Measurements from ENCODE around the gene DIDO1.
"Not testable (repeated sequence)": the region's sequence is repeated elsewhere in the genome, so short reads cannot be mapped to it uniquely, and the experiment has no call there.

Gene DIDO1

DNA sequence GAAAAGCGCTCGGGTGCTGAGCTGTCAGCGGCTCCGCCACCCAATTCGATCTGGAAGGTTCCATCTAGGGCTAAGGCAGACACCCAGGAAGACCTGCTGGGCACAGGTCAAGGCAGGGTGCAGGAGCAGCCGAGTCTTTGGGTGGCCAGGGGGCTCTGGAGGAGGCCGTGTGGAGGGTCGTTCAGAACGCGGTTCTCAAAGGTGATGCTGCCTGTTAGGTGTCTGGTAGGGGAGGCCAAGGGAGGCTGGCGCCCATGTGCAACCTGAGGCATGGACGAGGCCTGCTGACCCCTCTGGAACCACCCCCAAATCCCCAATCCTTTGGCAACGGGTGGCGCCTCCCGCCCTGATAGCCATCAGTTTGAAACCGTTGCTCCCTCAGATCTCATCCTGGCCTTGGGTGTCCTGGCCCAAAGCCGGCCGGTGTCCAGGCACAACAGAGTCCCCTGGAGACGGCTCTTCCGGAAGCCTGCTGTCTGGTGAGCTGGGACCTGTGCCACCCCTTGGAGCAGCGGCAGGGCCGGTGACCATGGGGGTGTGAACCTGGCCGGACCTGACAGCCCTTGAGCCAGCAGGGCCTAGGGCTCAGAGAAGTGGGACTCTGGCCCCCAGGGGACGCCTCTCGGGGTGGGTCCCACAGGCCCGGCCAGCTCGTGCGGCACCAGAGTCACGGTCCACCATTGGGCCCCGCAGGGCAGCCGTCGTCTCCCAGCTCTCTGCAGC is 36.7 kb upstream of the DIDO1 start:
- Histone ChIP-seq H3K36me3 (peaks cover 78% of the 10 kb centered on the region), H3K4me3 (no peak overlapping the region), H3K27ac (0 out of 2 replicates have a peak overlapping the region, but pooled peaks have one; percentile 62)

DNA sequence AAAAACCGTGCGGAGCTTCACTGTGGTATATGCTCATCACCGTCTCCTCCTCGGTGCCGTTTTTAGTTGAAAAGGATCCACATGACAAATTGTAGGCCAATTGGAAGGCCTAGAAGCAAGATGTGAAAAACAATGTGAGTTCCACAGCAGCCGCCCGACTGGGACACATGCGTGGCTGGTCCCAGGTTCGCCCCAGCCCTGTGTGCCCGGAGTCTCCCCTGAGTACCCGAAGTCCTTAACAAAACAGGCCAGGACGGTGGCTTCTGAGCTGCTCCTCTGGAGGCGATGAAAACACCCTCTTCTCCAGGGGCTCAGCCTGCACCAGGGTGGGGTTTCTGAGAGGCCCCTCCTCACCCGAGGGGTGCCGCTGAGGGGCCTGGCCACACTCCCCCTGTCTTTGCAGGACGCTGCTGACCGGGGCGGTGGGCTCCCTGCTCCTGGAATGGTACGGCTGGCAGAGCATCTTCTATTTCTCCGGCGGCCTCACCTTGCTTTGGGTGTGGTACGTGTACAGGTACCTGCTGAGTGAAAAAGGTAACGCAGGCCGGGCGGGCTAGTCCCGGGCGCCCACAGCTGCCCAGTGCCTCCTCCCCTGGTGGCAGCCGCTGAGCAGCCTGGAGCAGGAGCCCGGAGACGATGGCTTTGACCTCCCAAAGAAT is 36.0 kb upstream of the DIDO1 start:
- Histone ChIP-seq H3K4me2 (no peak overlapping the region), H3K9me3 (no peaks in the 10 kb centered on the region), H3K9ac (no peak overlapping the region), H3K36me3 (peaks cover 79% of the 10 kb centered on the region), H3K4me3 (no peak overlapping the region), H4K20me1 (peaks cover 92% of the 10 kb centered on the region), H3K27me3 (no peaks in the 10 kb centered on the region), H3K27ac (peak overlapping the region; percentile 6; the same call in 1 of the 2 replicates), H3K4me1 (peaks cover 66% of the 10 kb centered on the region)
- TF ChIP-seq Cebpa-rat (IDR thresholded peaks at IDR 0.05), result no peak

More for the DNA sequence above, 36.7 kb upstream of the DIDO1 start:
- no peaks in the 10 kb centered on the region for H3K27me3 ChIP-seq
- TF ChIP-seq Cebpa-rat (IDR thresholded peaks at IDR 0.05), result no peak
- H3K9me3 ChIP-seq, result no peaks in the 10 kb centered on the region
- no peak overlapping the region for H3K9ac ChIP-seq
- no peak overlapping the region for H3K4me2 ChIP-seq
- H4K20me1 ChIP-seq, result peaks cover 89% of the 10 kb centered on the region
- peaks cover 59% of the 10 kb centered on the region for H3K4me1 ChIP-seq

DNA sequence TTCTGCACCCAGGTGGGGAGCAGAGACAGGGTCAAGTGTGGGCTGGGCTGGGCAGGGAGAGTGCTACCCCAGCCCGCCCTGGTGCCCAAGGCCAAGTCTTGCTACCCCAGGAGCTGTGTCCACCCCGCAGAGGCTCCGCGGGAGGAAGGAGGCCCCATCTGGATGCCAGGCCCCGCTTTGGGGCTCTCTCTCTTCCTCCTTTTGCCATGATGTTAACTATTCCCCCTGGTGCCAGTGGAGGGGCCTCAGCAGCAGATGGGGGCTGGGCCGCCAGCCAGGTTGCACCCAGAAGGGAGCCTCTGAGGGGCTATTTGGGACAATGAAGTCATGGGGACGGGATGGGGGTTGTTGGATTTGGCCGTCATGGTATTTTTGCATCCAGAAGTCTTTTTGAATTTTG is 35.5 kb upstream of the DIDO1 start:
- Histone ChIP-seq H3K9ac (peak overlapping the region; percentile 34; the same call in 1 of the 2 replicates), H4K20me1 (peaks cover 94% of the 10 kb centered on the region), H3K27me3 (no peaks in the 10 kb centered on the region), H3K27ac (peak overlapping the region; percentile 58), H3K9me3 (no peaks in the 10 kb centered on the region), H3K4me2 (no peak overlapping the region; the same call in 1 of the 2 replicates), H3K4me1 (peaks cover 71% of the 10 kb centered on the region), H3K4me3 (no peak overlapping the region), H3K36me3 (peaks cover 79% of the 10 kb centered on the region)
- TF ChIP-seq Cebpa-rat (IDR thresholded peaks at IDR 0.05), result no peak

DNA sequence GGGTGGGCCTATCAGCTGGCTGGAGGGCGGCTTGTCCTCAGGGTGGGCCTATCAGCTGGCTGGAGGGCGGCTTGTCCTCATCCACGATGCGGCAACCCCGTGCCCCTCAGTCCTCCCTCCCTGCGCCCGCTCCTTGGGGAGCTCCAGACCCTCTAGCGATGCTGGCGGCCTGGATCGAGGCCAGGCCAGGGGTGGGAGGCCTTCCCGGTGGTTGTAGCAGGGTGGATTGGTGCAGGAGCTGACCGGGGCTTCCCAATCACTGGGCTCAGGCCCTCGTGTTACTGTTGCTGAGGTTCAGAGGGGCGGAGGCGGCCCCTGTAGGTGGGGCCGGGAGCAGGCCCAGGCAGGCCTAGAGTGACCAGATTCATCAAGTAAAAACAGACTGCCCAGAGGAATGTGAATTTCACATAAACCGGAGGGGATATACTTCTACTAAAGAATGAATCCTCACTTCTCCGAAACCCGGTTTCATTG is 35.0 kb upstream of the DIDO1 start:
- peaks cover 76% of the 10 kb centered on the region for H3K4me1 ChIP-seq
- no peak for TF ChIP-seq Cebpa-rat (IDR thresholded peaks at IDR 0.05)
- no peak overlapping the region; the same call in 1 of the 2 replicates for H3K4me2 ChIP-seq
- peaks cover 79% of the 10 kb centered on the region for H3K36me3 ChIP-seq
- peak overlapping the region; percentile 34; the same call in 1 of the 2 replicates for H3K9ac ChIP-seq
- peaks cover 94% of the 10 kb centered on the region for H4K20me1 ChIP-seq
- no peaks in the 10 kb centered on the region for H3K27me3 ChIP-seq
- H3K4me3 ChIP-seq, result no peak overlapping the region
- no peaks in the 10 kb centered on the region for H3K9me3 ChIP-seq
- H3K27ac ChIP-seq, result peak overlapping the region; percentile 58

DNA sequence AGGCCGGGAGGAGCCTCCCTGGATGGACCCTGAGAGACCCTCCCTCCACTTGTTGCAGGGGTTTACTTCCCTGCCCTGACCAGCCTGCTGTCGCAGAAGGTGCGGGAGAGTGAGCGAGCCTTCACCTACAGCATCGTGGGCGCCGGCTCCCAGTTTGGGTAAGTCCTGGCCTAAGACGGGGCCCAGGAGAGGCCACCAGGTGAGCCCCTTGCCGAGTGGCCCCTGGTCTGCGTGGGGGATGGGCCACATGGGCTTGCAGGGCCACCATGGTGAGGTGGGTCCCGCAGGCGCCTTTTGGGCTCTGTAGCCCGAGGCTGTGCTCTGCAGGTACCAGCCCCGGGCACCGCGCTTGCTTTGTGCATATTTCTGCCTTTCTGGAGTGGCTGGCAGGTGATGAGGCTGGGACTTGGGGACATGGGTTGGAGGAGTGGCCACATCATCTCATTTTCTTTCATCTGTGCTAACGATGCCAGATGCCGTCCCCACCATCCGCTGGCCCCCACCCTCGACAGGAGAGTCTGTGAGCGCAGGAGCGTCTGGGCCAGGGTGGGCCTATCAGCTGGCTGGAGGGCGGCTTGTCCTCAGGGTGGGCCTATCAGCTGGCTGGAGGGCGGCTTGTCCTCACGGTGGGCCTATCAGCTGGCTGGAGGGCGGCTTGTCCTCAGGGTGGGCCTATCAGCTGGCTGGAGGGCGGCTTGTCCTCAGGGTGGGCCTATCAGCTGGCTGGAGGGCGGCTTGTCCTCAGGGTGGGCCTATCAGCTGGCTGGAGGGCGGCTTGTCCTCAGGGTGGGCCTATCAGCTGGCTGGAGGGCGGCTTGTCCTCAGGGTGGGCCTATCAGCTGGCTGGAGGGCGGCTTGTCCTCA is 34.4 kb upstream of the DIDO1 start:
- H3K4me2 ChIP-seq, result peak overlapping the region; percentile 100
- not testable (repeated sequence) for H3K4me3 ChIP-seq, H3K27me3 ChIP-seq, H3K9me3 ChIP-seq, H3K9ac ChIP-seq
- peak overlapping the region; percentile 77; the same call in 1 of the 2 replicates for H3K27ac ChIP-seq
- H4K20me1 ChIP-seq, result peaks cover 97% of the 10 kb centered on the region
- peaks cover 81% of the 10 kb centered on the region for H3K36me3 ChIP-seq
- H3K4me1 ChIP-seq, result peaks cover 81% of the 10 kb centered on the region

DNA sequence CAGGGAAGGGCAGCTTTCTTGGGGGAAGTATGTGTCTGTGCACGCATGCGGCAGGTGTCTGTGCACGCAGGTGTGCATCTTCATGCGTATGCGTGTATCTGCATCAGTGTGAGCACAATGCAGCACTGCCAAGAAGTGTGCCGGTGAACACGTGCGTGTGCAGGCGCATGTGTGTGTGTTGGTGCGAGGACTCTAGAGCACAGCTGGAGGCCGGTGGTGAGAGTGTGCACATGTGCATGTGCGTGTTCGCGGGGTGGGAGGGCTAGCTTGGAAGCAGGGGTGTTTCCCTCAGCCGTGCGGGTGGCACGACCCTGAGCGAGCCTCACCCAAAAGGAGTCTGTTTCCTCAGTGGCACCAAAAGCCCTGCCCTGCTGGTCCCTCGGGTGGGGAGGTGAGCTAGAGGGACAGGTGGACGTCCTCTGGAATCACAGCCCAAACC is 33.7 kb upstream of the DIDO1 start:
- Histone ChIP-seq H3K36me3 (peaks cover 77% of the 10 kb centered on the region), H3K4me3 (no peak overlapping the region), H3K27me3 (no peaks in the 10 kb centered on the region), H3K4me1 (peaks cover 81% of the 10 kb centered on the region), H3K9ac (peak overlapping the region; percentile 61; the same call in 1 of the 2 replicates), H3K9me3 (no peaks in the 10 kb centered on the region), H4K20me1 (peaks cover 97% of the 10 kb centered on the region), H3K27ac (peak overlapping the region; percentile 77), H3K4me2 (peak overlapping the region; percentile 100)
- no peak for TF ChIP-seq Cebpa-rat (IDR thresholded peaks at IDR 0.05)

DNA sequence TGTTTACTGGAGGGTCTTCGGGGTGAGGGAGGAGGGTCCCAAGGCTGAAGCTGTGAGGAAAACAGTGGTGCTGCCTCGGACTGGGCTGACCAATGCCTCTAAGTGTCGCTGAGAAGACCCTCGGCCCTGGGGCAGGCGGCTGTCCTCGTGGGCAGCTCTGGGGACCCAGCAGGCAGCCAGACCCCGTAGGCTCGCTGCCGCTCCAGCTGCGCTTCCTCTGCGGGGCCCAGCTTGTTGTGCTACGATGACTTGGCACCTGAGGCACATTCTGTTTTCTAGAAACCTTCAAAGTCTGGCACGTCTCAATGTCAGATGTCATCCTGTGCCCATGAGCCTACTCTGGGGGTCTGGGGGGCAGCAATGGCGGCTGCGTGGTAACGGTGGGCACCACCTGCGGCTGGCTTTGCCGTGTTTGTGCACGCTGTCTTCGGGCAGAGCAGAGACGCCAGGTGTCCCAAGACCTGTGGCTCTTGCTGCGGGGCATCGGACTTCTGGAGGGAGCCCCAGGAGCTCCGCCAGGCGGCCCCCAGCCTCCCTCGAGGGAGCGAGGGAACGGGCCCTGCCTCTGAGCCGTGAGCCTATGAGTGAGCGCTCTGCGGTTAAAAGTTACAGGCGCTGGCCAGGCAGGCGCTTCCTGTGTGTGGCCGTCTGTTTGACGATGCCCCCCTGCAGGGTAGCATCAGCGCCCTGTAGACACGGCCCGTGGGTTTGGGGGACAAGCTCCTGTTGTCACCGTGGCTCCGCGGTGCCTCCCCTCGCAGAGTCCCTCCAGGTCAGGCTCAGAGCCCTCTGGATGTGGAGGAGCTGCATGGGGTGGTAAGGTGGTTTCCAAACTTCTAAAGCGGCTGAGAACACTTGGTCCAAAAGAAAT is 33.0 kb upstream of the DIDO1 start:
- peak overlapping the region; percentile 77 for H3K27ac ChIP-seq
- peaks cover 97% of the 10 kb centered on the region for H4K20me1 ChIP-seq
- H3K9me3 ChIP-seq, result no peaks in the 10 kb centered on the region
- peaks cover 81% of the 10 kb centered on the region for H3K4me1 ChIP-seq
- peak overlapping the region; percentile 34 for H3K4me3 ChIP-seq
- peak overlapping the region; percentile 61 for H3K9ac ChIP-seq
- no peak for TF ChIP-seq Cebpa-rat (IDR thresholded peaks at IDR 0.05)
- H3K36me3 ChIP-seq, result peaks cover 71% of the 10 kb centered on the region
- H3K27me3 ChIP-seq, result no peaks in the 10 kb centered on the region
- peak overlapping the region; percentile 100 for H3K4me2 ChIP-seq

DNA sequence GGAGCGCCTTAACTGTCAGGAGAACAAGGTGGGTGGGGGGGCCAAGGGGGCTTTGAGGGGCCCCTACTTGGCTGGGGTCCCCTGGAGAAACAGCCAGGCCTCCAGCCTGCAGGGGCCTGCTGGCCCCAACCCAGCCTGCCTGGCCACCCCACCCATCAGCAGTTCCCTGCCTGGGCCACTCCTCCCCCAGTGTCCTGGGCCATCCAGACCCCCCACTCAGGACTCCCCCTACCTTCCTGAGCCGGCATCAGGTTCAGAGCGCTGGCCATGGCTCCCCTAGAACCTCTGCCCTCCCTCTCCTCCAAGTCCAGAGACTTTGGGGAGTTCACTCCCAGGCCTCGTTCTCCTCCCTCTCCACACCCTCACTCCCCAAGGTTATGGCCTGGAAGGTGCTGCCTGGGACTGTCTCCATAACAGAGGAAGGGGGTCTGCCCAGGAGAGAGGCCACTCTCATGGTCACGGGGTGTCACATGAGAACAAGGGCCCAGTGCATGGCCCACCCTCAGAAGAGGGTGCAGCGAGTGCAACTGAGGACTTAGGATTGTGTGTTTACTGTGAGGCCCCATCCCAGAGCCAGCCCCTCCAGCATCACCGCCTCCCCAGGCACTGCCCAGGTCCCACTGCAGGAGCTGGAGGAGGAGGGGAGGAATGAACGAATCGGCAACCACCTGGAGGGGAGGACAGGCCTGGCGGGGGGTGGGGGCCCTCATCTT is 32.2 kb upstream of the DIDO1 start:
- no peak for TF ChIP-seq Cebpa-rat (IDR thresholded peaks at IDR 0.05)
- Histone ChIP-seq H3K9me3 (no peaks in the 10 kb centered on the region), H3K4me2 (peak overlapping the region; percentile 100), H3K27me3 (no peaks in the 10 kb centered on the region), H3K4me3 (peak overlapping the region; percentile 34), H3K36me3 (peaks cover 63% of the 10 kb centered on the region), H3K27ac (peak overlapping the region; percentile 77), H3K4me1 (peaks cover 77% of the 10 kb centered on the region), H4K20me1 (peaks cover 89% of the 10 kb centered on the region), H3K9ac (peak overlapping the region; percentile 61)
